Right renal pelvis (tissue), 4 donors: Measurements from ENCODE around the gene USB1. TPM values are rescaled to one million over a fixed set of nuclear protein-coding genes. Genes with fewer than 3 reads are reported as not detected.

Source experiments
- DNase-seq, 4 donors: peaks; one replicate each; pipeline ENCODE4 v3.0.0-alpha.2; 2013; ENCODE audit warnings: low read depth in 4 of 4, low spot score in 3 of 4, missing footprints in 1 of 4
- polyA plus RNA-seq, 4 donors: library from polyadenylated mRNA; unstranded; fragments of 120-200 nt; gene quantifications; one replicate each; pipeline ENCODE4 v1.2.1, GENCODE V29; 2013; ENCODE audit not compliant: insufficient read length in 4 of 4

USB1 gene
- polyA plus RNA-seq, 4 donors = 22.2 to 25.2 (median 24.1) TPM

GRCh38 chr16:58045096-58045495 lies 43.9 kb downstream of the USB1 start:
- DNase-seq = no peak

DNA sequence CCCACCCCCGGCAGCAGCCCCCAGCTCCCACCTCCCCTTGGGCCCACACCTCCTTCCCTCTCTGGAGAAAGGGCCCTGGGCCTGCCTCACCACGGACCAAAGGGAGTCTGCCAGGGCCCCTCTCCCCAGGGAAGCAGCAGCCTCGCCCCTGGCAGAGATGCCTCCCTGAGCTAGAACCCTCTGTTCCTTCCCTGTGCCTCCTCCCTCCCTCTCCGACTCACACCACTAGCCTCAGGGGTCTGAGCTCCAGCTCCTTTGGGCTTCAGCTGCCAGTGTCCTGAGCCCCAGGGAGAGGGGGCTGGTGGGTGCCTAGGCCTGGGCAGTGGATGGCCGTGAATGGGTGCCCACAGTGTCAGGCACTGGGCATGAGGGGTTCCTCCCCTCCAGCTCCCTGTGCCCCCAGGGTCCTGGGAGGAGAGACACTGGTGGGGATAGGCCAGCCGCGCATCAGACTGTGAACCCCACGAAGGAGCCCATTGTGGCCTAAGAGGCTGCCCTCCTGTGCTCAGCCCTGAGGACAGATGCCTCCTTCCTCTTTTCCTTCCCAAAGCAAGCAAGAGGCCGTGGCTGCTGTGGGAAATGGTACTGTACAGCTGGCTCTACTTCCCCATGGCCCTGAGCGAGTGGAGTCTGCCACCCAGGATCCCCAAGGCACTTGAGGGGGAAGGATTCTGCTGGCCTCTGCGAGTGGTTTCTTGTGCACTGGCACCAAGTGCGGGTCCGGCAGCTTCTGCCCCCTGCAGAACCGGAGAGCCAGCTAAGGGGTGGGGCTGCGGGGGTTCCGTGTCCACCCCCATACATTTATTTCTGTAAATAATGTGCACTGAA lies 45.1 kb downstream of the USB1 start:
- no peak for DNase-seq

GRCh38 chr16:58046936-58047335 lies 45.7 kb downstream of the USB1 start:
- DNase-seq = no peak

- DNase-seq = no peak
Observed at GRCh38 chr16:58047557-58048348, 46.5 kb downstream of the USB1 start.

DNA sequence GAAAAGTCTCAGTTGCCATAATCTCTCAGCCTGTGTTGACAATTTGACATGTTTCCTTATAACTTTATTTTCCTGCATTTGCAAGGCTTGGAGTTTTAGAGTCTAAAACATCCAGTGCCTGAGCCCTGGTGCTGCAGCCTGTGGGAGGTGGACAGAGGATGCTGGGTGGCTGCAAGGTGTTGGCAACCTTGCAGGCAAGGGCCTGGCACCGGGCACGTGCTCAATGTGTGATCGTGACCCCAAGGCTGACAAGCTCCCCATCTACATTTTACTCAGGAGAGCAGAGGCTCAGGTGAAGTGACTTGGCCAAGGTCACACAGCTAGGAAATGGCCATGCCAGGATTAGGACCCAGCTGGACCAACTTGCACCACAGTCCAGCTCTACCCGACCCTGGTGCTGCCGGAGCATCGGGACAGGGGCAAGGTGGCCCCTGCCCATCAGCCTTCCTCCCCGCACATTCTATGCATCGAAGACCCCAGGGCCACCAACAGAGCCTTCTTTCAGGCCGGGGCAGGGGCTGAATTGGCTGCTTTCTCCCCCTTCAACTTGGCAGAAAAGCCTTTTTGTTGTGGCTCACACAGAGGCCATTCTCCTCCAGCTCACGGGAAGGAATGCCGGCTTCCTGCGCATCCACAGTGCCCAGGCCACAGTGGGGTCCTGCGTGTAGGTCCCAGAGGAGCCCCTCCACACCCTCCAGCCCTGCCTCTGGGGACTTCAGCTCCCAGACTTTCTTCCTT lies 47.5 kb downstream of the USB1 start:
- no peak for DNase-seq

DNA sequence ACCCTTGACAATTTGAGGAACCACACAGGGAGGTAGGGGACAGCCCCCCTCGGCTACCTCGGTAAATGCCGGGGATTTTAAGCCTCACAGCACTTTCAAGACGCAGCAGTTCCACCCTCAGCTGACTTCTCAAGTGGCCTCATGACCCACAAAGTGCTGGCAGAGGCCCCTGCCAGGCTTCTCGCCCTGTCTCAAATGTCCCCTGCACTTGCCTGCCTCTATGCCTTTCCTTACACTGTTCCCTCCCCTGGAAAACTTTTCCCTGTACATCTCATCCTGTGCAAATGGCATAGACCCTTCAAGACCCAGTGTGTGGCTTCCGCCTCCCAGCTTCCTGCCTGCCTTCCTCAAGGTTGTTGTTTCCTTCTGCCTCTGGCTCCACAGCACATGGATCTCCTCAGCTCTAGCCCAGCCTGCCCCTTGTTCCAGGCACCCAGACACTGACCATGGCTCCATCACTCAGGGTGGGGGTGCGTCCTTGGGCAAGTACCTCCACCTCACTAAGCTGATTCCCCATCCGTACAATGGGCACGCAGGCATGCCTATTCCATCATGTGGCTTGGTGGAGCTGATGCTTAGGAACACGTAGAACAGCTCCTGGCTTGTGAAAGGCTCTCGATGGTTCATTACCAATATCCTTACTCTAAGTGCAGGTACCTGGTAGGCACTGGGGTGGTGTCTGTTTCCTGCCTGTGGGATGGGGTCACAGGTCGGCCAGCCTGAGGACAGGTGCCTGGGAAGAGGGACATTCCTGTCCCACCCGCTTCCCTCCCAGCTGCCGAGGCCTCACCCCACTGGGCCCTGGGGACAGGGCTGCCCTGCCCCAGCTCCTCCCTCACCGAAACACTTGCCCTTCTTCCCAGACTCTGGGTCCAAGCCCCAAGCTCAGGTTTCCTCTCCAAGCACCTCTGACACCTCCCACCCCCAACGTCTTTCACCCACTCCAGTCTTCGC lies 48.3 kb downstream of the USB1 start:
- no peak for DNase-seq

DNA sequence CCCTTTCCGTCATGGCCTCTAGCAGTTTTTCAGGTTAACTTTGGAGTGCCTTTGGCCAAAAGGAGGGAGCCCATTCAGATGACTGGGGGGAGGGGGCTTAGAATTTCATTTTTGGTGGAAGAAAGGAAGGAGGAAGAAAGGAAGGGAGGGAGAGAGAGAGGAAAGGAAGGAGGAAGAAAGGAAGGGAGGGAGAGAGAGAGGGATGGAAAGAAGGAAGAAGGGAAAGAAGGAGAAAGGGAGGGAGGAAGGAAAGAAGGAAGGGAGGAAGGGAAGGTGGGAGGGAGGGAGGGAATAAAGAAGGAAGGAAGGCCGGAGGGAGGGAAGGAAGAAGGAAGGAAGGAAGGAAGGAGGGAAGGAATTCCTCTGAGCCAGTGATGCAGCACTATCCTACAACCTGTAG lies 50.1 kb downstream of the USB1 start:
- no peak for DNase-seq

GRCh38 chr16:58051821-58052603 lies 50.8 kb downstream of the USB1 start:
- no peak for DNase-seq

- no peak for DNase-seq
Observed at GRCh38 chr16:58053682-58054005, 52.4 kb downstream of the USB1 start.

DNA sequence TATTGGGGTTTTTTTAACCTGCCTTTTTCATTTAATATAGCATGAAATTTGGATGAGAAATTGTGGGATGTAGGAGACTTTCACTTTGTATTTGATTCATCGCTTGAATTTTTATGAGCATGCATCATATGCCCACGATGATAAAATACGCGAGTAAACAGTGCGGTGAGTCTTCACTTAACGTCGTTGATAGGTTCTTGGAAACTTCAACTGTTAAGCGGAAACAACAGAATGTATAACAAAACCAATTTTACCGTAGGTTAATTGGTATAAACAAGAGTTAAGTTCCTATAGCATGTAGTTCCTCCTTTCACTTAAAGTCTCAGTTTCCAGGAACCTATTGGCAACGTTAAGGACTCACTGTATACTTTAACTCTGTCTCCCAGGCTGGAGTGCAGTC lies 53.1 kb downstream of the USB1 start:
- DNase-seq = no peak

- DNase-seq = no peak
Observed at GRCh38 chr16:58056580-58056979, 55.4 kb downstream of the USB1 start.

GRCh38 chr16:58057121-58057520 lies 55.9 kb downstream of the USB1 start:
- no peak for DNase-seq

DNA sequence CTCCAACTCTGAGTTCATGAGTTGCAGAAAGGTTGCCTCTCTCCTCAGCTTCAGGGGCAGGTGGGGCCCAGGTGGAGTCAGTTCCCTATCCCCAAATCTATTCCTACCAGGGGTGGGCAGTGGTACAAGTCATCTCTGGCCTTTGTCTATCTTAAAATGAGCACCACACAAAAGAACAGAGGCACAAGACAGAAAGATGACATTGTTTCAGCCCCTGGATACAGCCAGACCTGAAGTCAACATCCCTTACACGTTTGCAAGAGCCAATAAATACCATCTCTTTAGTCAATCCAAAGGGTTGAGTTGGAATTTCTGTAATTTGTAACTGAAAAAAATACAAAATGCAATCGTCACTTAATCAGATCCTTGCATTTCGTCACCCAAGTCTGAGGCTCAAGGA lies 56.6 kb downstream of the USB1 start:
- DNase-seq = no peak

DNA sequence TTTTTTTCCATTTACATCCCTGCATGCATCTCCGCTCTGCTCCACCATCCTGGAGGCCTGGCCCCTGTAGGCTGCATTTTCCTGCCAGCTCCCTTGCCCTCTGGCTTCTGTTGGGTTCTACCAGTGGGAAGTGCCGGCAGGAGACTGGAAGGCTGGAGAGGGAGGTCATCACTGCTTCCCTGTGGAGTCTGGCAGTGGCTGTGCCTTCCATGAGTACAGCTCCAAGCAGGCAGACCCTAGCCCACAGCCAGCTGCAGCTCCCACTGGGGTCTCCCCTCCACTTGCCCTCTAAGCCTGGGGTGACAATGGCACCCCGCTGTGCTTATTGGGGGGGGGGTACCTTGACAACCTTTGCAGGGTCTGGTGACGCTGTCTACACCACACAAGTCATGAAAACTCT lies 61.6 kb downstream of the USB1 start:
- DNase-seq = no peak

- DNase-seq = no peak
Observed at GRCh38 chr16:58063377-58064076, 62.3 kb downstream of the USB1 start.

DNA sequence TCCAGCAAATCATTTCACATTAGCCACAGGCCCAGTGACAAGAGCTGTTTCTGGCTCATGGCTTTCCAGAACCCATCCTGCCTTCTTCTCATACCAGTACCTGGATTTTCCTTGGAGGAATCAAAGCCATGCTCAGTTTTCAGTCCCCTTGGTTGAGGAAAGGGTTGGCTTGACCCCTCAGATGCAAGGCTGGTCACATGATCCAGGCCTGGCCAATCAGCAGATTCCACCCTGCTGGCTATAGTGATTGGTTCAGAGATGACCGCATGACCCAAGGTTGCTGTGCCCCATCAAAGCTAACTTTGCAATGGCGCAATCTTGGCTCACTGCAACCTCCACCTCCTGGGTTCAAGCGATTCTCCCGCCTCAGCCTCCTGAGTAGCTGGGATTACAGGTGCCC lies 69.4 kb downstream of the USB1 start:
- no peak for DNase-seq
